ENCODE measurements around the gene PLP1.
A peak's percentile ranks its signal among the peaks of the same experiment; 100 is the strongest.
"Not testable (repeated sequence)": the region's sequence is repeated elsewhere in the genome, so short reads cannot be mapped to it uniquely, and the experiment has no call there.

The PLP1 gene, protein sequence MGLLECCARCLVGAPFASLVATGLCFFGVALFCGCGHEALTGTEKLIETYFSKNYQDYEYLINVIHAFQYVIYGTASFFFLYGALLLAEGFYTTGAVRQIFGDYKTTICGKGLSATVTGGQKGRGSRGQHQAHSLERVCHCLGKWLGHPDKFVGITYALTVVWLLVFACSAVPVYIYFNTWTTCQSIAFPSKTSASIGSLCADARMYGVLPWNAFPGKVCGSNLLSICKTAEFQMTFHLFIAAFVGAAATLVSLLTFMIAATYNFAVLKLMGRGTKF

DNA sequence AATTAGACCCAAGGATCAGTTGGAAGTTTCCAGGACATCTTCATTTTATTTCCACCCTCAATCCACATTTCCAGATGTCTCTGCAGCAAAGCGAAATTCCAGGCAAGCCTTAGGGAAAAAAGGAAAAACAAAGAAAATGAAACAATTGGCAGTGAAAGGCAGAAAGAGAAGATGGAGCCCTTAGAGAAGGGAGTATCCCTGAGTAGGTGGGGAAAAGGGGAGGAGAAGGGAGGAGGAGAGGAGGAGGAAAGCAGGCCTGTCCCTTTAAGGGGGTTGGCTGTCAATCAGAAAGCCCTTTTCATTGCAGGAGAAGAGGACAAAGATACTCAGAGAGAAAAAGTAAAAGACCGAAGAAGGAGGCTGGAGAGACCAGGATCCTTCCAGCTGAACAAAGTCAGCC, at the start of gene PLP1:
Gene PLP1 (plus strand): TSS at position 295 of the 400 bp plus-strand sequence. CDS start 156 bp downstream, outside the sequence.
- DNase-seq (ENCODE audit: low read depth in 3 of 3) = no peak

DNA sequence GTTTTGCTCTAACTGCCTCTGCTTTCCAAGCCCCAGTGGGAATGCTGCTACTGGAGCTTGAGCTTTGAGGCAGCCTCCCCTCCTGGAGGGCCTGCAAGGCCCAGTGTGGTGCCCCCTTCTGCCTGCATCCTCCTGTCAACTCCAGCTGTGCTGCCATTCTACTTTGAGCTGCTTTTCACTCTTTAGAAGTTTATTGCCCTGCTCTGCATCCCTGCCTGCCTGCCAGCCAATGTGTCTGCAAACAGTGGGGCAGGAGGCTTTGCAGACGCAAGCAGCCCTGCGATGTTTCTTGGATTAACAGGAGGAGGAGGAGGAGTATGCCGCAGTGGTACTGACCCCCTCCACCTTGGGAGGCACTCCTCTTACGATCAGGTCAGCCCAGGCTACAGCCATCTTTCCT, 49.5 kb upstream of the PLP1 start:
- no peak for DNase-seq (ENCODE audit: low read depth in 3 of 3)

DNA sequence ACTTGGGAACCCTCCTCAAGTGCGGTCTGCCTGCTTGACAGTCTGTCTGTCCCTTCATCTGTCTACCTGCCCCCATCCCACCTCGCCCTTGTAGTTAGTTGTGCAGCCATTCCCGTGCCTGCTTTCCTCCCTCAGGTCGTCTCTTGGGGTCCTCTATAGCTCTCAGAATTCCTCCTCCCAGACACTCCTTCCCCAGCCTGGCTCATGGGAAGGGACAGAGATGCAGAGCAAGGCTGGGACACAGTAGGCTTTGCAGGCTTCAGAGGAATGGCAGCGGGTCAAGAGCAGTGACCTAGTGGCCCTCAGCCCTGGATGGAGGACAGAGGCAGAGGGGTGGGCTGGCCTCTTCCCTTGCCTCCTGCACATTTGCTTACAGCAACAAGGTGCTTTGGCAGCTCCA, 47.6 kb upstream of the PLP1 start:
- no peak for DNase-seq (ENCODE audit: low read depth in 3 of 3)

DNA sequence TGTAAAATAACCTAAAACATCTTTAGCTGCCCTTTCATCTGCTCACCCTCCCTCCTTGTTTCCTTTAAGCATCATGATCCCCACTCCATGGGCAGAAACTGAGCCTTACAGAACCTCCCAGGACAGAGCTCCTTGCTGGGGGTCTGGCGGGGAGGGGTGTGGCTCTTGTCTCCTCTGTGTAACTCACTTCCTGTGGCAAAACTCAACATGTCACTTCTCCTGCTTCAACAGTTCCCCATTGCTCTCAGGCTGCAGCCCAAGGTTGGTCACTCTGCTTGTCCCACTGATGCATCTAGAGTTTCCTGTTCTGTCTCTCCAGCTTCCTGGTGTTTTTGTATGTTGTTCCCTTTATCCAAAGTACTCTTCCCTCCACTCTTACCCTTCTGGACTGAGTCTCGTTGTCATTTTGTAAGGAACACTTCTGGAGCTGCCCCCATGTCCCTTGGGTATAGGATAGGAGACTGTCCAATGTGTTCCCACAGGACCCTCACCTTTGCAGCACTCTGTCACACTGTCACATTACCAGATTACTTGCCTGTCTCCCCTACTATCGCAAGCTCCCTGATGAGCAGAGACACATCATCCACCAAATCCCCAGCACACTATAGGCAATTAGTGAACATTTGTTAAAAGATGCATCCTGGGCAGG, 46.4 kb upstream of the PLP1 start:
- DNase-seq (ENCODE audit: low read depth in 3 of 3) = no peak

DNA sequence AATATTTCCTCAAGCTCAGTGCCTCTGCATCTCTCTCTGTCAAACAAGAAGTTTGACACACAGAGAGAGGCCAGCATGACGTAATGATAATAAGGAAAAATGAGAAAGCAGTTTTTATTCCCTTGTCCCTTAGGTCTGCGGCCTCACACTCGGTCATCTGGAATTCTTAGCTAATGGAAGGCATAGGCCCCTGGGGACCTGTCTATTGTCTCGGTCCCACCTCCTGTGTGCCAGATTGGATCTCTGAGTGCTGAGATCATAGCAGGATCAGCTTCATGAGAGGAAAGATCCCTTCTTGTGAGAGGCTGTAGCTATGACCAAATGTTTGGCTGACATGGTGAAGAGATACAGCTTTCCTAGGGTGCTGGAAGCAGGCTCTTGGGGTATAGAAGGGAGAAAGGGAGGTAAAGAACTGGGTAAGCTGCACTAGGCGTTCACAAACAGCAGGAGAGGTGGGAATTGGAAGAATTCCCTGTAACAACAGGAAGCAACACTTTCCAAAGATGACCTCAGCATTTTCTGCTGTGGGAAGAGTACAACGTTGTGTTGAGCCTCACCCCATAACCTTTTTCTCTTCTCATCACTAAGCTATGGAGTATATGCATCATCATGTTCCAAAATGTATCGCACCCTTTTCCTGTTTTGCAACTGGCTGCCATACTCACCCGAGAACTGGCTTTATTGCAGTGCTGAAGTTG, 45.7 kb upstream of the PLP1 start:
- no peak for DNase-seq (ENCODE audit: low read depth in 3 of 3)

DNA sequence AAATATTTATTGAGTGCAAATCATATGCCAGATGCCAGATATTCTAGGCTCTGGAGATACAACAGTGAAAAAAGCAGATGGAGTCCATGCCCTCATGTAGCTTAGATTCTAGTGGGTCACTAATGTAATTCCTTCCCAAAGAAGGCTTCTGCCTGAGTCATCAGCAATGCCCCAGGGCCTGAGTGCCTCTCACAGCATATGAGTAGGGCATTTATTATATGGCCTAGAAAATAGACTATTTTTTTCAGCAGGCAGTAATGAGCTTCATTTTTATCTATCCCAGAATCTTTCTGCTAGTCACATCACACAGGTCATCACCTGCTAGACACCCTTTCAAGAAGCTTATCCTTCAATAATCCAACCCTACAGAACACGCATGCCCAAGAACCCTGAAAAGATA, 43.6 kb upstream of the PLP1 start:
- no peak for DNase-seq (ENCODE audit: low read depth in 3 of 3)

DNA sequence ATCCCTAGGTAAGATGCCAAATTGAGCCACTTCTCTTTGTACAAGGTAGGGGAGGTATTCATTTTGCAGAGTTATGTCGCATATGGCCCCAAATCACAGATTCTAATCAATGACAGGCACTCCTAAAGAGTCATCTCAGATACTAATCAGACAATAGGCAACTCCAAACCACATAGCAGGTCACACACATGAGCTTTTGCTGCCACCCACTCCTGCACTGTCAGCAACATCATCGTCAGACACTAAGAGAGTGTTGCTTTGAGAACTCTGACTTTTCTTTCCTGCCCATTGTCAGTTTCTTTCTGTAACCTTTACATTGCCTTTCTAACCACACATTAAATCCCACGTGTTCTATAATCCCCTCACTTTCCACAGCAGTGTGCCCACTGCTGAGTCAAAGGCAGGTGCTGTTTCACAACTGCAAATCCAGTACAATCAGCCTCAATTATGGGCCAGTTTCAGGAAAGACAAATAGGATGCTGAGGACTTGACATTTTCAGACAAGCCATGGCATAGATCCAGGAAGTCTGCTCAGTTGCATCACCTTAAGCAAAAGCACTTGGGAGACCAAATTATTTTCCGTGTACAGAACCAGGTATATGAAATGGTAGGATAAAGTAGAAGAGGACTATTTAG, 42.4 kb upstream of the PLP1 start:
- peak in 2 of 3 donors; percentile 5 to 8 for DNase-seq (ENCODE audit: low read depth in 3 of 3)

DNA sequence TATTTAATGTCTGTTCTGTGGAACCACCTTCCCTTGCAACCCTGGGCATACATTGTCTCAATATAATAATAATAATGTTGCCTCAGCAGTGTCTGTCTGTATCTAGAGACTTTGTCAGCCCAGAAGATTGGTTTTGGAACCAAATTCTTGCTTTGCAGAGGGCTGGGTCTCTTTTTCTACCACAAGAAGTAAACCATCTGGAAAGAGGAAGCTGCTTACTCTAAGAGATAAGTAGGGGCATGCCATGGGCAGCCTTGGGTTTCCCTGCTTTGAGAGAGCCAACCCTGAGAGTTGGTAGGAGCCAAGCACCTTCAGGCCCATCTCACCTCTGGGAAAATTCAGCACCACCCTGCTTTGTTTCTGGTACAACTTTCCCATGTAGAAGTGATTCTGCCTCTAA, 38.9 kb upstream of the PLP1 start:
- no peak for DNase-seq (ENCODE audit: low read depth in 3 of 3)

DNA sequence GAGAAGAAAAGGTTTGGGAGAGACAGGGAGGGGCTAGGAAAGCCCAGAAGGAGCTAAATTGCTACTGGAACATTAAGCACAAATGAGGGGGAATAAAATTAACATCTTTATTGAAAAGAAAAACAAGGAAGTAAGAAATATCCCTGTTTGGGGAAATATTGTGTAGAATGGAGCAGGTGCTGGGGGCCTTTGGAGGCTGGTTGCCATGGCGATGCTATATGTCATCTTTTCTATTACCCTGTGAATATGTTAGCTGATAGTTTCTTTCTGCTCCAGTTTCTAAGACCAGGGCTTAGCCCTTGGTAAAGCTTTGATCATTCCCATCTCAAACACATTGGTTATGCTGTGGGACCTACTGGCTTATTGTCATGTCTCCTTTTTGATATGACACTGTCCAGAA, 37.2 kb upstream of the PLP1 start:
- DNase-seq (ENCODE audit: low read depth in 3 of 3) = no peak

DNA sequence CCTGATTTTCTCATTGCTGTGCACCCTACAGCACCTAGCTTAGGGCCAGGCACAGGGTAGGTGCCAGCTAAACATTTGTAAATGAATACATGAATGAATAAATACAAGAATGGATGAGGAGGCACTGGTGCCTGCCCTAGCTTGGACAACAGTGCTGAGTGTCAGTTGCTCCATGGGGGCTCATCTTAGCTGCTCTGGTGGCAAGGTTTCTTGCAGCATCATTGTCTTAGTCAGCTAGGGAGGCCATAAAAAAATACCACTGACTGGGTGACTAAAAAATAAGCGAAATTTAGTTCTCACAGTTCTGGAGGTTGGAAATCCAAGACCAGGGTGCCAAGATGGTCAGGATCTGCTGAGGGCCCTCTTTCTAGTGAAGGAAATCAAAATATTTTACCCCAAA, 34.8 kb upstream of the PLP1 start:
- no peak for DNase-seq (ENCODE audit: low read depth in 3 of 3)

DNA sequence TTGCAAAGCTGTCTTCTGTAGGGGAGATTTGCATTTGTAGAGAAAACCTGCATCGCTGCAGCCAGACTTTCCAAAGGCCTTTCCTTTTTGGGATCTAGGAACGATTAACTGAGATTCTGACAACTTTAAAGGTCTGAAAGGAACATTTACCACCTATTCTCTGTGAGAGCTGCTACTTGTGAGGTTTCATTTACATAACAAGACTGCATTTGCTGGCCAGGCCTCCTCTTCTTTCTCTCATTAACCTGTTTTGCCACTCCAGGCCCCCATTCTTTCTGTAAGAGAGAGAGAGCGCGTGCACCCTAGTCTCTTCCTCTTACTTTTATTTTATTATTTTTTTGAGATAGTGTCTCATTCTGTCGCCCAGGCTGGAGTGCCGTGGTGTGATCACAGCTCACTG, 34.3 kb upstream of the PLP1 start:
- DNase-seq (ENCODE audit: low read depth in 3 of 3) = no peak

DNA sequence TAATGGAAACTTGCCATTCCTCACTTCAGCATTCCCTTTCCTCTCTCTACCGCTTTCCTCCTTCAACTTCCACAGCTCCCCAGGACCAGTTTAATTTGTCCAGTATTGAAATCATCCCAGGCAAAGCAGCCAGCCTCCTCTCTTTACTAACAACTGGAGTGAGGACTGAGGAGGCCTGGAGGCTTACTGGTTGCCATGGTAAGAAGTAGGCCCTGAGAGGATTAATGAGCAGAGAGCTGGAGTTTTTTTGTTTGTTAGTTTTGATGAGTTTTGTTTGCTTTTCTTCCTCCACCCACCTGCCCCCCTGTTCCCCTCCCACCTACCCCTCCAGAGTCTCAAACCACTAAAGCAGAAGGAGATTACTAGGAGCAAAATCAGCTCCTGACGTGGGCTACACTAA, 29.5 kb upstream of the PLP1 start:
- DNase-seq (ENCODE audit: low read depth in 3 of 3) = no peak

DNA sequence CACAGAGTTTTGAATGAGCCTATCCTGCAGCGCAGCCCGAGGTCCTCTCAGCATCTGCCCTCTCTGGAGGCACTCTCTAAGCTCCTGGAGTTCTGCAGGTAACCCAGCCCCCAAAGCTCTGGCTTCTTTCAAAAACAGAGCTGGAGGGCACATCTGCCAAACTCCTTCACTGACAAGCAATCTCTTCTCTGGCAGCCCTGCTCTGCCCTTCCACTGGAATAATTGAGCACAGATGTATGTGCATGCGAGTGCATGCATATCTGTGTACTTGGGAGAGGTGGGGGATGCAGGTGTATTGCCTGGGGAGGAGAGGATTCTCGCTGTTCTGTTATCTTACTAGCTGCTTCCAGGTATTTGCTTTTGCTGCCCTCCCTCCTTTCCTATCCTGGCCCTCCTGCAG, 22.2 kb upstream of the PLP1 start:
- DNase-seq (ENCODE audit: low read depth in 3 of 3) = no peak

DNA sequence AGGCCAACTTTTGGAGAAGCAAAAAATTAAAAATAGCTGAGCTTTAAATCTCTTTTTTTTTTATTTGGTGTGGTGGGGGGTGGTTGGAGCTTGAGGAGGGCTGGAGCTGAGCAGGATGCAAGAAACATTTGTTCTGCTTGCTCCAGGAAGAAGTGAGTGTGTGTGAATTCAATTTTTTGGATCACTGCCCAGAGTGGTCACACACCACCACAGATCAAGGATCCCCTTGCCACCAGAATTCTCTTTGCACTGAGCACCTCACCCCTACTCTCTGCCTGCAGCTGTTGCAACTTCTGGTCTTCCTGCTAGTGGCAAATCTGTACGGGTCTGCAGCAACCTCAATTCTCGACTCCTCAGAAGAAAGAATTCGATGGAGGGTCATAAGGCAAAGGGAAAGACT, 19.9 kb upstream of the PLP1 start:
- no peak for DNase-seq (ENCODE audit: low read depth in 3 of 3)

DNA sequence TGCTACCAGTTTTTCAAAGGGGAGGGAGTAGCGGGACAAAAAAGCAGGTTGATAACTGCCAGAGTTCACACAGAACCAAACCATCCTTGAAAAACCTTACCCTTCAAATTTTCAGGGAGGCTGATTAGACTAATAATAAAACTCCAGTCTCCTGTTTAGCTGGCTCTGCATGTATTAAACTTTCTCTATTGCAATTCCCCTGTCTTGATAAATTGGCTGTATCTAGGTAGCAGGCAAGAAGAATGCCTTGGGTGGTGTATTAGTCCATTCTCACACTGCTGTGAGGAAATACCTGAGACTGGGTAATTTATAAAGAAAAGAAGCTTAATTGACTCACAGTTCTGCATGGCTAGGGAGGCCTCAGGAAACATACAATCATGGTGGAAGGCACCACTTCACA, 18.1 kb upstream of the PLP1 start:
- no peak for DNase-seq (ENCODE audit: low read depth in 3 of 3)

DNA sequence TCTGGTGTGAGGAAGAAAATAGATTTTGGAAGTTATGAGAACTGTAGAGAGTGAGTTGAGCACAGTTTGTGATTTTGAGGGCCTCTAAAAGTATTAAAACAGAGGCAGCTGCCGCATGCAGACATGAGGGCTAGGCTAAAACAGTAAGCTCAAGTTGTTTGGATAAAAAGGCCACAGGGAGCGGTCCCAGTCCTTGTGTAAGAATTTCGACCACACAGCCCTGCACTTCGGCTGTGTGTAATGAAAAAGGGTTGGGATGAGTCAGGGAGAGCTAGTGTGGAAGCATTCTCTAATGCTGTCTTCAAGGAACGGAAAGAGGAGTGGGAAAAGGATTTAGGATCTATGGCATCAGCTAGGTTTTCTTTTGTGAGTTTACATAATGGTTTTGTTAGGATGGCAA, 13.1 kb upstream of the PLP1 start:
- DNase-seq (ENCODE audit: low read depth in 3 of 3) = not testable (repeated sequence)

DNA sequence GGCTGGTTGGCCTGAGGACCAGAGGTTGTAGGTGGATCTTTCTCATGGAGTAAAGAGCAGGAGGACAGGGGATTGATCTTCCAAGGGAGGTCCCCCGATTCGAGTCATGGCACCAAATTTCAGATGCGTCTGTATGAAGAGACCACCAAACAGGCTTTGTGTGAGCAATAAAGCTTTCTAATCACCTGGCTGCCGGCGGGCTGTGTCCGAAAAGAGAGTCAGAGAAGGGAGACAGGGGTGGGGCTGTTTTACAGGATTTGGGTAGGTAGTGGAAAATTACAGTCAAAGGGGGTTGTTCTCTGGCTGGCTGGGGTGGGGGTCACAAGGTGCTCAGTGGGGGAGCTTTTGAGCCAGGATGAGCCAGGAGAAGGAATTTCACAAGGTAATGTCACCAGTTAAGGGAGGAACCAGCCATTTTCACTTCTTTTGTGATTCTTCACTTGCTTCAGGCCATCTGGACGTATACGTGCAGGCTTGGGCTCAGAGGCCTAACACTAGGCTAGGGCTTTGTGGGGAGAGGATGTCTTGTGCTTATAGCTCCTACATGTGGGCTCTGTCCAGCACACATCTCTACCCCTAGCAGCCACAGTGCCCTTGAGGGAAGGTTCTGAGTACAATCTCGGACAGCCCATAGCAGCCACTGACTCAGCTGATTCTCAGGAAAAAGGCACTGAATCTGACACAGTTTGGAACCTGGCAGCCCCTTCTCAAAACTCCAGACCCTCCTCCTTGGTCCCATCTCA, 9.7 kb upstream of the PLP1 start:
- not testable (repeated sequence) for DNase-seq (ENCODE audit: low read depth in 3 of 3)

DNA sequence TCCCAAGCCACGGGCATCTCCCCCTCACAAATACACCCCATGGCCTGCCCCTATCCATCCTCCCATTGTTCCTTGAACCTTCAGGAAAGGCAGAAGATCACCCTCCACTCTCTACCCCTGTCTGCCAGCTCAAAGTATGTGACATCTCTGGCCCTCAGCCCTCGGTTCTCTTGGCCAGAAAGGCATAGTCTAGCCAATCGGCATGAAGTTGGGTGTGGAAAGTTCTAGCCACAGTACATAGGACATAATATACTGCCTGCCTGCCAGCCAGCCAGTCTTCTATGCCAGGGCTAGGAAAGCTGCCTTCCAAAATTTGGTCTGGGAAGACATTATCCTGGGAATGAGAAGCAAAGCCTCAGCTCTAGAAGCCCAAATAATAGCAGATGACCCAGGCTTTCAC, 3.2 kb upstream of the PLP1 start:
- no peak for DNase-seq (ENCODE audit: low read depth in 3 of 3)

DNA sequence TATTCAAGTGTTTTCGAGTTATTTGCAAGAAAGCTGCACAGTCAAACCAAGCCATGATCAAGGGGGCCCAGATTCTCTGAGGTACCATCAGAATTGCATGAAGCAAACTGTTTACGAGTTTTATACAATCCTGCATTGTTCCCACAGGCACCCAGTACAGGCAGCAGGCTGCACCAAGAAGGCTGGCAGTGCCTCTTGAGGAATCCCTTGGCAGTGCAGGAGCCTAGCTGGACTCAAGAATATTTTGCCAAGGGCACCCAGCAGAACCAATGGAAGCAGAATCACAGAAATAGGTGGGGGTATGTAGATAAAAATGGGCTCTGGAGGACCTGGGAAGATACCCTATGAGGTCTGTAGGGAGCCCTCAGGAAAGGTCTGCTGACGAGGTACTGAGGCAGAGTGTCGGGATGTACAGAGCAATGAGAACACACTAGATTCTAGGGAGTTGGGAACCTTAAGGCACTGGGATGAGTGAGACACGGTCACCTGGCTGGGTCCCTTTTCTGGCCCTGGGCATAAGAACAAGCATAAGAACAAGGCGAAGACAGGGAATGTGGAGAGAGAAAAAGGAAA, 2.5 kb upstream of the PLP1 start:
- no peak for DNase-seq (ENCODE audit: low read depth in 3 of 3)

DNA sequence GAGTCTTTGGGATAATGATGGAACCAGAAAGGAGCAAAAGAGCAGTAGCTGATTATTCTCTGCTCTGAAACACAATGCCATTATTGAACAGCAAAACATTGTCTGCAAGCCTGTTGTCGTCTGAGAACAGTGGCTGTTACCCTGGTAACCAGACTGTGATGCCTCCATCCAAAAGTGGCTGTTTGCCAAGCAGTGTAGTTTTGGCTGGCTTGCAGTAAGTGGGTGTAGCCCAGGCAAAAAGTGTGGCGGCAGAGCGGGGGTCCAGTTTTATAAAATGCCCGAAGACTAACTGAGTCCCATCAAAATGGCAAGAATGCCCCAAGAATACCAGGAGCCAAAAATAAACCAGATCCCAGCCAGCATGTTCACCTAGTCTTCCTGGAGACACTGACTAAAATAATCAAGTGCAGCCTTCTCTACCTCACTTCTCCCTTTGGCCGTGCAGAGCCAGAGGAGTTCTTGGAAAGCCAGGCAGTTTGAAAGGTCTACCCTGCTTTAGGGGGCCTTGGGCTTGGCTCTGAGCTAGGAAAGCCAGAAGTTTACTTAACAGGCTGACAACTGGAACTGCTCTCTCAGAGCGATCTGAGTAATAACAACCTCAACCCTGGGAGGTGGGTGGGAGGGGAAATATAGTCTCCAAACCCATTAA, 2.6 kb downstream of the PLP1 start:
- no peak for DNase-seq (ENCODE audit: low read depth in 3 of 3)
